Measurements from ENCODE around the gene UBE2G2.

DNA sequence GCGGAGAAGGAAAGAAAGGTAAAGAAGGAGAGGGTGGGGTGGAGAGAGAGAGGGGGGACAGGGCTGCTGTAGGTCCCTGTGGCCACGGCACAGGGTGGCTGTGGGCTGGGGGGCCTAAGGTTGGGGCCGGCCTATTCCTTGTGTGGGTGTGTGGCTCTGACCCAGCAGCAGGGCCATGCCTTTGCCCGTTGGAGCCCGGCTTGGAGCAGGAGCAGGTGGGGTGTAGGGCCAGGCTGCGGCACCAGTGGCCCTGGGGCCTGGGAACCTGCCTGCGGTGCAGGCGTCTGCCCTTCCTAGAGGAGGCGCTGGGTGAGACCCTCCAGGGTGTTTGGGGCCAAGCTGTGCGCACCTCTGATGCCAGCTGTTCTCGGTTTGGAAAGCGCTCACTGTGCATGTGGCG is 35.9 kb upstream of the UBE2G2 start:
- TF ChIP-seq POLR2A (IDR thresholded peaks at IDR 0.05) = no peak
- TF ChIP-seq, protein P1, sequence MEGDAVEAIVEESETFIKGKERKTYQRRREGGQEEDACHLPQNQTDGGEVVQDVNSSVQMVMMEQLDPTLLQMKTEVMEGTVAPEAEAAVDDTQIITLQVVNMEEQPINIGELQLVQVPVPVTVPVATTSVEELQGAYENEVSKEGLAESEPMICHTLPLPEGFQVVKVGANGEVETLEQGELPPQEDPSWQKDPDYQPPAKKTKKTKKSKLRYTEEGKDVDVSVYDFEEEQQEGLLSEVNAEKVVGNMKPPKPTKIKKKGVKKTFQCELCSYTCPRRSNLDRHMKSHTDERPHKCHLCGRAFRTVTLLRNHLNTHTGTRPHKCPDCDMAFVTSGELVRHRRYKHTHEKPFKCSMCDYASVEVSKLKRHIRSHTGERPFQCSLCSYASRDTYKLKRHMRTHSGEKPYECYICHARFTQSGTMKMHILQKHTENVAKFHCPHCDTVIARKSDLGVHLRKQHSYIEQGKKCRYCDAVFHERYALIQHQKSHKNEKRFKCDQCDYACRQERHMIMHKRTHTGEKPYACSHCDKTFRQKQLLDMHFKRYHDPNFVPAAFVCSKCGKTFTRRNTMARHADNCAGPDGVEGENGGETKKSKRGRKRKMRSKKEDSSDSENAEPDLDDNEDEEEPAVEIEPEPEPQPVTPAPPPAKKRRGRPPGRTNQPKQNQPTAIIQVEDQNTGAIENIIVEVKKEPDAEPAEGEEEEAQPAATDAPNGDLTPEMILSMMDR (IDR thresholded peaks at IDR 0.05) = no peak
